K562 (cell line): ENCODE results near the gene OR4D2. TPM values are rescaled to one million over a fixed set of nuclear protein-coding genes. Genes with fewer than 3 reads are reported as not detected.

ENCODE experiments used
- ATAC-seq: fragments of 200-7000 bp; cut with Tn5 transposase; 3 replicates; pipeline ENCODE4 v1.9.1; 2020; ENCODE audit warnings: moderate library complexity
- BruUV-seq: library from RNA; stranded (reverse); fragments of 400-500 nt; replicated peaks from 2 replicates; lab custom pipeline; 2021; lab: Mats Ljungman, UMichigan
- CTCF ChIA-PET: fragments of 300-600 bp; formaldehyde crosslinking; extraction: SDS; loops from one replicate; lab custom pipeline; 2021; ENCODE audit warnings: low intra/inter-chr PET ratio; lab: Yijun Ruan, JAX
- POLR2A ChIA-PET: fragments of 300-600, 350-650 bp; sonication (Branson Sonifier 250); formaldehyde crosslinking; extraction: SDS; loops from one replicate; lab custom pipeline; 2021; ENCODE audit warnings: antibody characterized with exemption, inconsistent platforms; lab: Yijun Ruan, JAX
- DNase-seq, 4 experiments: peaks; one replicate each; pipeline versions ENCODE4 v3.0.0 to v3.0.0-alpha.2; 2011 to 2018; ENCODE audit warnings: low spot score in 3 of 4, mixed read lengths in 3 of 4; ENCODE audit errors: extremely low read depth in 1 of 4
- FAIRE-seq: peaks from 2 replicates; lab custom pipeline; 2011; peaks lifted over from hg19 to GRCh38; lab: Jason Lieb, UNC
- H2AFZ ChIP-seq: 2 replicates; pipeline ENCODE4 v1.6.0; 2011; ENCODE audit warnings: low read depth, low read length, control low read depth, inconsistent platforms
- H3K27ac ChIP-seq: fragments of 200-600 bp; 3 replicates; pipeline ENCODE4 v1.8.0; 2011; ENCODE audit warnings: low read depth, mild to moderate bottlenecking, control low read depth, inconsistent platforms, low read length, moderate library complexity, mixed read lengths; ENCODE audit errors: extremely low read depth
- H3K27me3 ChIP-seq, 2 experiments: fragments of 300-600 bp in 1 of 2; 2 replicates in 1 of 2; 3 replicates in 1 of 2; pipeline versions ENCODE4 v1.6.0 to v1.8.0; 2011; ENCODE audit warnings: inconsistent platforms in 2 of 2, low read length in 2 of 2, mild to moderate bottlenecking in 1 of 2, mixed read lengths in 1 of 2, moderate library complexity in 1 of 2; ENCODE audit not compliant: control insufficient read depth in 2 of 2, insufficient read depth in 2 of 2
- H3K36me3 ChIP-seq: fragments of 300-600 bp; 3 replicates; pipeline ENCODE4 v1.8.0; 2011; ENCODE audit warnings: mild to moderate bottlenecking, low read length, inconsistent platforms; ENCODE audit not compliant: control insufficient read depth, insufficient read depth
- H3K4me1 ChIP-seq, 2 experiments: fragments of 200-600 bp in 1 of 2; replicated peaks in 1 of 2; 2 replicates in 1 of 2; 3 replicates in 1 of 2; pipeline versions ENCODE4 v1.5.1 to v1.8.0; 2011; ENCODE audit warnings: inconsistent platforms in 2 of 2, low read length in 2 of 2, mild to moderate bottlenecking in 1 of 2, mixed read lengths in 1 of 2, moderate library complexity in 1 of 2; ENCODE audit not compliant: control insufficient read depth in 2 of 2, insufficient read depth in 2 of 2
- H3K4me2 ChIP-seq: 2 replicates; pipeline ENCODE4 v1.6.1; 2011; ENCODE audit warnings: low read length, control low read depth, inconsistent platforms, mixed read lengths; ENCODE audit not compliant: insufficient read depth
- H3K4me3 ChIP-seq: fragments of 200-600 bp; sonication (generic), shearing (Covaris generic); 2 replicates; pipeline ENCODE4 v1.5.1; 2016; ENCODE audit warnings: control low read depth, inconsistent platforms
- H3K79me2 ChIP-seq: fragments of 200-600 bp; 3 replicates; pipeline ENCODE4 v1.8.0; 2011; ENCODE audit warnings: low read length, inconsistent platforms; ENCODE audit not compliant: control insufficient read depth, insufficient read depth
- H3K9ac ChIP-seq, 2 experiments: 2 replicates each; pipeline versions ENCODE4 v1.6.0 to v1.6.1; 2011; ENCODE audit warnings: low read depth in 2 of 2, low read length in 2 of 2, control low read depth in 1 of 2, inconsistent platforms in 1 of 2, mild to moderate bottlenecking in 1 of 2, mixed read lengths in 1 of 2; ENCODE audit not compliant: insufficient read depth in 1 of 2
- H3K9me1 ChIP-seq: one replicate; pipeline ENCODE4 v1.6.0; 2011; ENCODE audit warnings: inconsistent platforms, mild to moderate bottlenecking, low read length, moderate library complexity; ENCODE audit not compliant: control insufficient read depth, insufficient read depth
- H3K9me3 ChIP-seq: replicated peaks from 2 replicates; pipeline ENCODE4 v1.5.1; 2011; ENCODE audit warnings: low read depth, low read length, inconsistent platforms; ENCODE audit not compliant: control insufficient read depth, insufficient read depth
- H4K20me1 ChIP-seq: replicated peaks from 2 replicates; pipeline ENCODE4 v1.6.1; 2011; ENCODE audit warnings: low read length, inconsistent platforms, mixed read lengths; ENCODE audit not compliant: control insufficient read depth, insufficient read depth
- BRF1 ChIP-seq: IDR thresholded peaks from 3 replicates; pipeline ENCODE4 v1.6.1; 2011; ENCODE audit warnings: borderline replicate concordance, mild to moderate bottlenecking; ENCODE audit not compliant: insufficient read length; ENCODE audit errors: extremely low read depth
- JUNB ChIP-seq: fragments of 450-650 bp; formaldehyde crosslinking; conservative IDR thresholded peaks from 2 replicates; pipeline ENCODE4 v1.4.0; 2020; ENCODE audit warnings: mild to moderate bottlenecking
- KLF6 ChIP-seq: fragments of 250-450 bp; sonication (Bioruptor Pico); IDR thresholded peaks from 2 replicates; pipeline ENCODE4 v1.4.0; 2020; ENCODE audit warnings: mild to moderate bottlenecking, moderate library complexity, borderline replicate concordance
- MECOM ChIP-seq: fragments of 250-450 bp; sonication (Bioruptor Pico); IDR thresholded peaks from 2 replicates; pipeline ENCODE4 v1.8.0; 2022; ENCODE audit warnings: inconsistent platforms
- PHB ChIP-seq: fragments of 250-450 bp; sonication (Bioruptor Pico); IDR thresholded peaks from 2 replicates; pipeline ENCODE4 v1.5.0; 2021
- PYGO2 ChIP-seq: fragments of 450-650 bp; IDR thresholded peaks from 2 replicates; pipeline ENCODE4 v1.6.1; 2016; ENCODE audit warnings: mild to moderate bottlenecking, missing genetic modification characterization, moderate library complexity, missing compliant biosample characterization
- RBM17 ChIP-seq: fragments of 200-400 bp; formaldehyde crosslinking; IDR thresholded peaks from 2 replicates; pipeline ENCODE4 v1.6.1; 2017; ENCODE audit warnings: low read depth, mild to moderate bottlenecking, low read length, borderline replicate concordance
- SIN3A ChIP-seq, 2 experiments: fragments of 150-350 bp in 1 of 2; IDR thresholded peaks; 2 replicates each; pipeline ENCODE4 v1.6.1; 2011 to 2016; ENCODE audit warnings: borderline replicate concordance in 2 of 2, low read depth in 2 of 2, low read length in 2 of 2, mild to moderate bottlenecking in 2 of 2, moderate library complexity in 2 of 2; ENCODE audit not compliant: control insufficient read depth in 1 of 2
- STAT5B ChIP-seq: fragments of 250-450 bp; sonication (Bioruptor Pico); IDR thresholded peaks from 2 replicates; pipeline ENCODE4 v1.8.0; 2021; ENCODE audit warnings: mild to moderate bottlenecking, inconsistent platforms
- TAF1 ChIP-seq: IDR thresholded peaks from 2 replicates; pipeline ENCODE4 v1.6.1; 2011; ENCODE audit warnings: mild to moderate bottlenecking, low read length, moderate library complexity; ENCODE audit not compliant: insufficient read depth, control insufficient read depth, severe bottlenecking; ENCODE audit errors: extremely low read depth
- TCF7 ChIP-seq: sonication (generic); IDR thresholded peaks from 2 replicates; pipeline ENCODE4 v1.6.1; 2016; ENCODE audit warnings: antibody characterized with exemption, borderline replicate concordance
- ZFP1 ChIP-seq: fragments of 450-650 bp; formaldehyde crosslinking; IDR thresholded peaks from 2 replicates; pipeline ENCODE4 v1.4.0; 2020; ENCODE audit warnings: mild to moderate bottlenecking, mixed read lengths
- WGBS: fragments of 100-300 bp; shearing (Covaris generic); methylation state at CpG from one replicate; pipeline ENCODE4 v1.1.6; 2016; ENCODE audit warnings: low coverage, mixed read lengths; ENCODE audit not compliant: insufficient coverage; ENCODE audit errors: missing lambda C conversion rate; 5-methylcytosine and 5-hydroxymethylcytosine counted together
- in situ Hi-C: fragments of 300-500 bp; cut with MboI; formaldehyde crosslinking; loops from 4 replicates; pipeline ENCODE4 v1.15.0; 2018; ENCODE audit warnings: inconsistent platforms, mixed read lengths
- intact Hi-C: fragments of 100-400 bp; cut with micrococcal nuclease; formaldehyde crosslinking; loops from 2 replicates; pipeline ENCODE4 v1.14.2; 2022
- polyA plus RNA-seq, 8 experiments: library from polyadenylated mRNA; depleted of rRNA in 4 of 8; stranded (reverse) in 5 of 8; unstranded in 3 of 8; fragments of >200 nt; fragmentation: Nextera tagmentation in 2 of 8; fragmentation: Illumina TruSeq in 1 of 8; extraction: Ambion mirVana in 2 of 8; extraction: Trizol in 1 of 8; gene quantifications; 2 replicates each; pipeline versions ENCODE4 v1.2.1 to v1.2.3, GENCODE V29; 2011 to 2014; ENCODE audit warnings: inconsistent platforms in 1 of 8, missing spikeins in 1 of 8
- total RNA-seq, 7 experiments: library from RNA; depleted of rRNA in 6 of 7; stranded (reverse); fragments of >200 nt in 6 of 7; fragmentation: Illumina TruSeq in 2 of 7; extraction: Trizol in 2 of 7; gene quantifications; 2 replicates each; pipeline versions ENCODE4 v1.2.1 to v1.2.3, GENCODE V29; 2011 to 2021; ENCODE audit warnings: low replicate concordance in 1 of 7
- TF ChIP-seq, protein P1 (sequence below), 2 experiments: IDR thresholded peaks; 2 replicates each; pipeline ENCODE4 v1.6.1; 2011; ENCODE audit warnings: borderline replicate concordance in 1 of 2, control low read depth in 1 of 2, low read depth in 1 of 2, low read length in 1 of 2, mild to moderate bottlenecking in 1 of 2, mixed read lengths in 1 of 2, moderate library complexity in 1 of 2; ENCODE audit not compliant: insufficient read depth in 1 of 2, insufficient read length in 1 of 2, poor library complexity in 1 of 2, severe bottlenecking in 1 of 2; ENCODE audit errors: extremely low read depth in 1 of 2
- TF ChIP-seq, protein P2 (sequence below): fragments of 450-650 bp; conservative IDR thresholded peaks from 2 replicates; pipeline ENCODE4 v1.6.1; 2016; ENCODE audit warnings: missing genetic modification characterization, low read depth, mild to moderate bottlenecking, missing compliant biosample characterization, moderate library complexity
- TF ChIP-seq, protein P3 (sequence below), 2 experiments: IDR thresholded peaks in 1 of 2; conservative IDR thresholded peaks in 1 of 2; 2 replicates each; pipeline ENCODE4 v1.6.1; 2016; ENCODE audit warnings: low read depth in 2 of 2, mild to moderate bottlenecking in 1 of 2, missing compliant biosample characterization in 1 of 2, missing genetic modification characterization in 1 of 2, moderate library complexity in 1 of 2

The OR4D2 gene
- total and polyA plus RNA-seq, 9 of the 15 experiments (the other 6 are each of a cell fraction or from before 2014, with no cell fraction given): not detected

DNA sequence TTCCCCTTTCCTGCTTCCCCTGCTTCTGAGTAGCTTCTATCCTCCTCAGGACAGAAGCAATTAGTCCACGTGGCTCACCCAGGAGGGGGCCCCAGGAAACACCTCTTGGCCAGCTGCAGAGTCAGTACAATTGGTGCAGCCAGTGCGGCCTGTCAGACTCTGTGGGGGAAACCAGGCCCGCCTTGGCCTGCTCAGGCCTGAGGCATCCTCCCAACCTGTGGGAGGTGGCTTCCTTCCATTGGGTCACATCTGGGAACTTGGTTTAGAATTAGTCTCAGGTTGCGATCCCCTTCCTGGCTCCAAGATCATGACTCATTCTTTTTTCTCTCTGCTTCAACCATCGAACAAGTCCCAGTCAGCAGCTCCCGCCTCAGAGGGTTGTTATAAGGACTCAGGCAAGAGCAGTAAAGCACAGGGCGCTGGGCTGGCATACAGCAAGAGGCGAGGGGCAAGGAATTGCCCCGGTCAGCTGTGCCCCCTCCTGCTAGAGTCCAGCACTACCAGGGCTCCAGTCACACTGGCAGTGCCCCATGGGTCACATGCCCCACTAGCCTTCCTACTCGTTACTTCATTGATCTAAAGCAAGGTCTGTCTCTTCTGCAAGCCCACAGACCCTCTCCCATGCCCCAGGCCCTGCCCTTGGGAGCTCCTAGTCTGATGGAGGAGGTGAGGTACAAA is 17.7 kb downstream of the OR4D2 start:
- POLR2A ChIA-PET: interaction anchor here (1.3 to 1.5 kb wide), 2 partner anchors 12 to 13 kb away, joined by 3 read pairs; no protein-coding TSS in a partner anchor
- Histone ChIP-seq H3K9me3 (no peaks in the 10 kb centered on the region), H3K4me3 (no peak overlapping the region), H3K9ac (peak overlapping the region in 1 of 2 experiments; percentile 70; a peak in 2 of 4 replicates), H3K79me2 (no peaks in the 10 kb centered on the region), H3K27ac (peak overlapping the region; percentile 63; the same call in 2 of the 3 replicates), H3K36me3 (no peaks in the 10 kb centered on the region), H2AFZ (peak overlapping the region; percentile 73), H3K4me2 (peak overlapping the region; percentile 50; the same call in 1 of the 2 replicates), H3K4me1 (peaks cover 30 to 36% of the 10 kb centered on the region in 2 experiments), H3K27me3 (peaks cover 0 to 6% of the 10 kb centered on the region in 2 experiments; a peak in 1 of 5 replicates), H4K20me1 (no peaks in the 10 kb centered on the region), H3K9me1 (no peaks in the 10 kb centered on the region)
- intact Hi-C loops (no loop called here), in situ Hi-C loops (no loop called here)
- ATAC-seq (peak; percentile 79), FAIRE-seq (peak; percentile 88), DNase-seq (peak; percentile 47 to 62 (median 56))
- 31% methylated on average over 9 of the region's 10 CpGs for WGBS
- no TSS peak for BruUV-seq
- CTCF ChIA-PET: no interaction called here
- TF ChIP-seq JUNB (CRISPR knock-in tag) (0 out of 2 replicates have a peak, but pooled peaks have one; percentile 40), BRF1 (no peak), PYGO2 (tag) (0 out of 2 replicates have a peak, but pooled peaks have one; percentile 9), TCF7 (no peak), ZFP1 (CRISPR knock-in tag) (no peak), MECOM (no peak), TAF1 (no peak), SIN3A (IDR thresholded peaks at IDR 0.05; ENCODE audit: borderline replicate concordance in 2 of 2, control insufficient read depth in 1 of 2, low read depth in 2 of 2, low read length in 2 of 2) (no peak), PHB (no peak), KLF6 (CRISPR knock-in tag) (peak; percentile 15; the same call in 1 of the 2 replicates), RBM17 (no peak), STAT5B (CRISPR knock-in tag) (no peak)
- TF ChIP-seq, protein P1, sequence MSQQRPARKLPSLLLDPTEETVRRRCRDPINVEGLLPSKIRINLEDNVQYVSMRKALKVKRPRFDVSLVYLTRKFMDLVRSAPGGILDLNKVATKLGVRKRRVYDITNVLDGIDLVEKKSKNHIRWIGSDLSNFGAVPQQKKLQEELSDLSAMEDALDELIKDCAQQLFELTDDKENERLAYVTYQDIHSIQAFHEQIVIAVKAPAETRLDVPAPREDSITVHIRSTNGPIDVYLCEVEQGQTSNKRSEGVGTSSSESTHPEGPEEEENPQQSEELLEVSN (IDR thresholded peaks at IDR 0.05; ENCODE audit: borderline replicate concordance in 1 of 2, extremely low read depth in 1 of 2, insufficient read depth in 1 of 2, insufficient read length in 1 of 2, low read depth in 1 of 2, low read length in 1 of 2, poor library complexity in 1 of 2, severe bottlenecking in 1 of 2): peak in 1 of 2 experiments; percentile 55
- TF ChIP-seq, protein P2, sequence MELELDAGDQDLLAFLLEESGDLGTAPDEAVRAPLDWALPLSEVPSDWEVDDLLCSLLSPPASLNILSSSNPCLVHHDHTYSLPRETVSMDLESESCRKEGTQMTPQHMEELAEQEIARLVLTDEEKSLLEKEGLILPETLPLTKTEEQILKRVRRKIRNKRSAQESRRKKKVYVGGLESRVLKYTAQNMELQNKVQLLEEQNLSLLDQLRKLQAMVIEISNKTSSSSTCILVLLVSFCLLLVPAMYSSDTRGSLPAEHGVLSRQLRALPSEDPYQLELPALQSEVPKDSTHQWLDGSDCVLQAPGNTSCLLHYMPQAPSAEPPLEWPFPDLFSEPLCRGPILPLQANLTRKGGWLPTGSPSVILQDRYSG (tag): 0 out of 2 replicates have a peak, but pooled peaks have one; percentile 18
- TF ChIP-seq, protein P3, sequence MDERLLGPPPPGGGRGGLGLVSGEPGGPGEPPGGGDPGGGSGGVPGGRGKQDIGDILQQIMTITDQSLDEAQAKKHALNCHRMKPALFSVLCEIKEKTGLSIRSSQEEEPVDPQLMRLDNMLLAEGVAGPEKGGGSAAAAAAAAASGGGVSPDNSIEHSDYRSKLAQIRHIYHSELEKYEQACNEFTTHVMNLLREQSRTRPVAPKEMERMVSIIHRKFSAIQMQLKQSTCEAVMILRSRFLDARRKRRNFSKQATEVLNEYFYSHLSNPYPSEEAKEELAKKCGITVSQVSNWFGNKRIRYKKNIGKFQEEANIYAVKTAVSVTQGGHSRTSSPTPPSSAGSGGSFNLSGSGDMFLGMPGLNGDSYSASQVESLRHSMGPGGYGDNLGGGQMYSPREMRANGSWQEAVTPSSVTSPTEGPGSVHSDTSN (CRISPR knock-in tag; IDR thresholded peaks at IDR 0.05; ENCODE audit: low read depth): no peak
- TF ChIP-seq, protein P3 (tag; conservative IDR thresholded peaks at IDR 0.05; ENCODE audit: low read depth): no peak
